A172 (cell line): ENCODE data around the gene LYST. TPM values are rescaled to one million over a fixed set of nuclear protein-coding genes. Genes with fewer than 3 reads are reported as not detected.
"Not testable (repeated sequence)": the region's sequence is repeated elsewhere in the genome, so short reads cannot be mapped to it uniquely, and the experiment has no call there.

Experiments
- DNase-seq: peaks from one replicate; pipeline ENCODE4 v3.0.0-alpha.2; 2015; ENCODE audit warnings: low spot score
- total RNA-seq: library from RNA; depleted of rRNA; stranded (reverse); fragments of >200 nt; shearing (Covaris generic); gene quantifications from 2 replicates; pipeline ENCODE4 v1.2.3, GENCODE V29; 2014

Gene LYST
- total RNA-seq, 1 experiment from 2014 or later, result 32.8 TPM

DNA sequence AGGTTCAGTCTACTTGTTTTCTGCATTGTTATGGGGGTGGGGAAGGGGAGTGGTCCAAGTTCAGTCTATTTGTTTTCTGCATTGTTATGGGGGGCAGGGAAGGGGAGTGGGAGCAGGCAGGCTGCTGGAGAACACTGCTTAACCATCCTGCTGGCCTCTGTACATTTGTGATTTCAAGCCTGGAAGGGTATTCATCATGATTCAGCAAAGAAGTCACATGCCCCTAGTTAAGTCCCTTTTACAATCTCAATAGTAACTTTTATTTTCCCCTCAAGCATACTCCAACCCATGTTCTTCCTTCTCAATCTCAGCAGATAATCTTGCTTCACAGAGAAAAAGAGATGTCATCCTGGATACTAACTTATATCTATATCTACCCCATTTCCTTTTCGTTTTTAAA, 7.9 kb downstream of the LYST start:
- DNase-seq, result no peak

GRCh38 chr1:235857756-235858155, 8.9 kb downstream of the LYST start:
- no peak for DNase-seq

DNA sequence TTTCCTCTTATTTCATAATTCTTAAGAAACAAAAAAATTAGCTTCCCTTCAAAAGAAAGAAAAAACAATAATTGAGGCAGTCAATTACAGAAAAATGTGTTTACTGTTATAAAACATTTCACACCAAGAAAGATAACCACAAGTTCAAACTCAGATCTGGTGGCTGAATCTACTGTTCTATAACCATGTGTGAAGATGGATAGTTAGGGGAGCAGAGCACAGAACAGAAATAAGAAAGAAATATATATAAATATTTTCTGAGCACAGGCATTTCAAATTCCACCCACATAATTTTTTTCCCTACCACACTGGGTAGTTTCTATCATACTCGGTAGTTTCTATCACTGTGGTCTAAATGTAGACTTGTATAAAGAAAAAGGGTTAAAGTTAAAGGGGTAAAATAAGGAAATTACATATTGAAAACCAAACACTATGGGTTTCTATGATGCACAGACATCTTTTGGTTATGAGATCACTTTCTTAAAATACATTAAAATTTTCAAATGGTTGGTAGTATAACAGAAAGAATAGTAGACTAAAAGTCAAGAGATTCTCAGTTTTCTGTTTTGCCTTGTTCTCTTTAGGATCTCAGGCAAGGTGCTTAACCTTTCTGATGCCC, 10.8 kb downstream of the LYST start:
- DNase-seq, result no peak

GRCh38 chr1:235854347-235854746, 12.4 kb downstream of the LYST start:
- no peak for DNase-seq

GRCh38 chr1:235853653-235854052, 13.1 kb downstream of the LYST start:
- DNase-seq, result no peak

DNA sequence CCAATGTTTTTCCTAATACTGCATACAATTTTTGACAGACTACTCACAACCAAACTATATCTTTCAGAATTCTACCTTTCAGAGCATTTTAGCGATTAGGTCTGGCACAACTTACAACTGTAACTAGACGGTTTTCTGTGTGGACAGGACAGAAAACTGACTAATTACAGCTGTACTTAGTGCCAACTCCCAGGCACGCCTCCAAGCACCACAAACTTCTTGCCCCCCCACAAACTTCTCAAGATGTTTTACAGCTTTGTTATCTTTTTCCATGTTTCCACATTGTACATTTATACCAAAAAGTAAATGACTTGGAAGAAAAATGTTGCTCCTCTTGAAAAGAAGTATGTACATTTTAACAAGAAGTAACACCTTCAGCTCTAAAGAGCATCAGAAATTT, 13.8 kb downstream of the LYST start:
- DNase-seq, result peak; percentile 18

DNA sequence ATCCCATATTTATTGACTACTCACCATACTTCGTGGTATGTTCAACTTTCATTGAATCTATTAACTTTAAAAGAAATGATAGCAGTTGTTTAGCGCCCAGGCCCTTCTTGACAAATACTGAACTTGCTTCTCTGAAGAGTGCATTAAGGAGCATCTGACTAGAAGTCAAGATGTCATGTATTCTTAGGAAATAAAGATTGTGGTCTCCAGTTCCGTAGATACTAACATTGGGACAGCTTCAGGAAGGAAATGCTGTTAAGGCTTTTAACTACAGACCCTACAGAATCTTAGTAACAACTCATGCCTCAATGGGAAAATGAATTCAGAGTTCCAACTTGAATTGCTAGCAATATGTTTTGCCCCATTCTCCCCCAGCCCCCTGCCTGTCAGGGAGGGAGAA, 14.8 kb downstream of the LYST start:
- no peak for DNase-seq

DNA sequence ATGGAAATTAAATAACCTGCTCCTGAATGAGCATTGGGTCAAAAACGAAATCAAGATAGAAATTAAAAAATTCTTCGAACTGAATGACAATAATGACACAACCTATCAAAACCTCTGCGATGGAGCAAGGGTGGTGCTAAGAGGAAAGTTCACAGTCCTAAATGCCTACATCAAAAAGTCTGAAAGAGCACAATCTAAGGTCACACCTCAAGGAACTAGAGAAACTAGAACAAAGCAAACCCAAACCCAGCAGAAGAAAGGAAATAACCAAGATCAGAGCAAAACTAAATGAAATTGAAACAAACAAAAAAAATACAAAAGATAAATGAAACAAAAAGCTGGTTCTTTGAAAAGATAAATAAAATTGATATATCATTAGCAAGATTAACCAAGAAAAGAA, 18.5 kb downstream of the LYST start:
- not testable (repeated sequence) for DNase-seq

DNA sequence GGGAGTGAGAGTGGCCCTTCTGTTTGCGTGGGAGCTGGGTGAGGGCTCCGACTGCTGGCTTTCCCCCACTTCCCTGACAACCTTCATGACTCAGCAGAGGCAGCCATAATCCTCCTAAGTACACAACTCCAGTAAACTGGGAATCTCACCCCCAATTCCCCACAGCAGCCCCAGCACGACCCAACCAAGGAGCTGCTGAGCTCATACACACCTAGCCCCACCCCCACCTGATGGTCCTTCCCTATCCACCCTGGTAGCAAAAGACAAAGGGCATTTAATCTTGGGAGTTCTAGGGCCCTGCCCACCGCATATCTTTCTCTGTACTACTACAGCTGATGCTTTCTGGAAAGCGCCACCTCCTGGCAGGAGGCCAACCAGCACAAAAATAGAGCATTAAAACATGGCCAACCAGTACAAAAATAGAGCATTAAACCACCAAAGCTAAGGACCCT, 21.0 kb downstream of the LYST start:
- peak; percentile 30 for DNase-seq

GRCh38 chr1:235844776-235845175, 21.9 kb downstream of the LYST start:
- no peak for DNase-seq

- DNase-seq, result peak; percentile 68
Measured at GRCh38 chr1:235843461-235843961, 23.2 kb downstream of the LYST start.

DNA sequence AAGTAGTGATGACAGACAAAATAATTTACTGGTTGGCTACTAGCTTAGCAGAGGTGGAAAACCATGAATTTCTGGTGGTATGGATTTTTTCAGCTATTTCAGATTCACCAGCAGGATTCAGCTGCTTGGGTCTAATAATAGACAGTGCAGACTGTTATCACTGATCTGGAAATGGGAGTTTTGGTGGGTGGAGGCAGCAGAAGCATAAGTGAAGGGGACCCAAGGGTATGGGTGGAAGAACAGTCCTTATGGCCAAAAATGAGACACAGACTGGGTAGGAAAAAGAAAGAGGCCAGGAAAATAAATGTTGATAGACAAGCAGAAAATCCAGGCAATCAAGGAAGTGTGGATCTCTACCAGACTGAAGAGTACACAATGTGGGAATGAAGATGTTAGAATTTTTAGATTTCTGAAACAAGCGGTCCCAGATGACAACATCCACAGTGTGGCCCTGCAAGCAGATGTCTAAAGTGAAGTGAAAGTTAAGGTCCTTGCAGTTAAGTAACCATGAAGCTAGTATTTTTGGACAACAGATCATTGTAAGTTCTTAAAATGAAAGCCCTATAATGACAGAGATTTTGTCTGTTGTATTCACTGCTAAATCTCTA, 24.7 kb downstream of the LYST start:
- DNase-seq, result no peak

DNA sequence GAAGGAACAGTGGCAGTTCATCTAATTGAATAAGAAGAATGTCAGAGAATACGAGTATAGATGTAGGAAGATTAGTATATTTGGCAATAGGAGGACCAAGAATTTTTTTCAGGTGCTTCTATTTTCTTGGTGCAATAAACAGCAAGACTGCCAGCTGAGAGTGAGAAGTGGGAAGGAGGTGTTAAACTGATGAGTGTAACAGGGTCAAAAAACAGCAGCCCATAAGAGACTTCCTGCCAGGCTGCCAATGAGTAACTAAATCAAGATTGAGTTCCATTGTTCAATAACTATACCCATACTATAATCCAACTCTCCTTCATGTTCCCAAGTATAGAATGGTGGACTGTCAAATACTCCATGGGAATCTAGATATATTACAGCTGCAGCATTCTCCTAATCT, 28.7 kb downstream of the LYST start:
- no peak for DNase-seq

- peak; percentile 62 for DNase-seq
Measured at GRCh38 chr1:235835226-235835625, 31.5 kb downstream of the LYST start.

DNA sequence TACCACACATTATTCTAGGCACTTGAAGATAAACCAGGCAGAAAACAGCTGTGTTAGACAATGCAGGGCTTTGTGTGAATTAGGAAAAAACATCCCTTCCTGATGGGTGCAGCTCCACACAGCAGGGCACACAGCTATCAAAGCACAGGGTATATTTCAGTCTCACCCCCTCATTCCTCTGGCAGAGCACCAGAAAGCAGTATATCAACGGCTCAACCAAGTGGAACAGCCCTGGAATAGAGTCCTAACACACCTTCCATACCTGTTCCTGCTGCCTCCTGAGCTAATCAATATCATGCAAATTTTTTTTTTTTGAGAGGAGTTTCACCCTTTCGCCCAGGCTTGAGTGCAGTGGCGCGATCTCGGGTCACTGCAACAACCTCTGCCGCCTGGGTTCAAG, 32.1 kb downstream of the LYST start:
- DNase-seq, result no peak

- DNase-seq, result no peak
Measured at GRCh38 chr1:235832011-235832410, 34.7 kb downstream of the LYST start.

DNA sequence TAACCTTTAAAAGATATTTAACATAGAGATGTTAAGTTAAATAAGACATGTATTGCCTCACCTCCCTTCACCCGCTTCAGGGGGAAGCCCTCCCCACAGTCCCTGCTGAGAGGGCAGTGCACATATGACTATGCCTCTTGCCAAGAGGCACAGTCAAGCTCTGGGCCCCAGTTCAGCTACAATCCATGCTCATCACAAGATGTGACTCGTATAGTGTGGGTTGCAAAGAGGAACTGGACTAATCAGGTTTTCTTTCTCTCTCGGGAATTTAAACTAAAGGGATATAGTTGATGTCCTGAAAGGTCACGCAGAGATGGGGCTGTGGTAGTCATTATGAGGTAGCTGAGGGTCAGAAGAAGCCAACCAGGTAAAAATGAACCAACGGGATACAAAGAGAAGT, 35.6 kb downstream of the LYST start:
- DNase-seq, result peak; percentile 39

DNA sequence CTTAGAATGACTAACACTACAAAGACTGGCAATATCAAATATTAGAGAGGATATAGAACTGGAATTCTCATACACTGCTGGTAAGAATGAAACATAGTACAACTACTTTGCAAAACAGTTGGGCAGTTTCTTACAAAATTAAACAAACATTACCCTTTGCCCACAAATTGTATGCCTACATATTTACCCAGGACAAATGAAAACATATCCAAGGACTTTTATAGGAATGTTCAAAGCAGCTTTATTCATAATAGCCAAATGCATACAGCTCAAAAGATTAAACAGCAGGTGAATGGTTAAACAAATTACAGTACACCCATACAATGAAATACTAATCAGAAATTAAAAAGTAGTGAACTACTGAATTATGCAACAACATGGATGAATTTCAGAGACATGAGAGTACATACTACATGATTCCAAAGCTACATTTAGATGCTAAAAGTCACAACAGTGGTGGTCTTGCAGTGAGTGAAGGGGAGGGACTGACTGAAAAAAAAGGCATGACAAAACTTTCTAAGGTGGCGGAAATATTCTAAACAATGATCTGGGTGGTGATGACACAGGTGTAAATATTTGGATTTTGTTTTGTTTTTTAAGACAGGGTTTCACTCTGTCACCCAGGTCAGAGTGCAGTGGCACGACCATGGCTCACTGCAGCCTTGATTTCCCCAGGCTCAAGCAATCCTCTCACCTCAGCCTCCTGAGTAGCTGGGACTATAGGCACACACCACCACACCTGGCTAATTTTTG, 40.4 kb downstream of the LYST start:
- DNase-seq, result no peak

- no peak for DNase-seq
Measured at GRCh38 chr1:235825229-235825628, 41.5 kb downstream of the LYST start.

DNA sequence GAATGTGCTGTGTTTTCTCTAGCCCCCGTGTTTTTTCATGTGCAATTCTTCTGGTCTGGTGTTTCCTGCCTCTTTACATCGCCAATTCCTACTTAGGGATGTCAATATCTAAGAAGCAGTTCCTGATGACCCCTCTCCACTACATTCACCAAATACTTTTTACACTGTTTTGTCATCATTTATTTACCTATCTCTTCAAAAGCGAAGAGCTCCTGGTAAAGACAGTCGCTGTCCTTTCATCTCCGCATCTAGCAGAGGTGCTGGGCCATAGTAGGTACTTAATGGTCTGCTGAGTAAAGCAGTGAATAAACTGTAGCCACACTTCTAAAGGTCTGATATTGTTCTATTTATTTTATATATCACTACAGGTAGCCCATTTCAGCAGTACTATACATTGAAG, 43.0 kb downstream of the LYST start:
- no peak for DNase-seq

DNA sequence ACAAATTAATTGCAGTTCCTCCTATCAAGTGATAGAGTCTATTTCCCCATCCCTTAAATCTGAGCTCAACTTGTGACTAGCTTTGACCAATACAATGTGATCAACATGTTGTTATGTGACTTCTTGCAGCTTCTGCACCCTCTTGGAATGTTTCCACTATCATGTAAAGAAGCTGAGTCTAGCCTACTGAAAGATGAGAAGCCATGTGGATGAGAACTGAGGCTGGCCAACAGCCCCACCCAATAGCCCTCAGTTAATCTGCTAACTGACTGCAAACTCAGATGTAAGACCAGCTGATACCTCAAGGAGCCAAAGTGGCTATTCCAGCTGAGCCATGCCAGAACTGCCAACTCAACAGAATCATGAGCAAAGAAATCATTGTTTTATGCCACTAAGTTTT, 44.0 kb downstream of the LYST start:
- DNase-seq, result no peak

- DNase-seq, result no peak
Measured at GRCh38 chr1:235821361-235821981, 45.2 kb downstream of the LYST start.

DNA sequence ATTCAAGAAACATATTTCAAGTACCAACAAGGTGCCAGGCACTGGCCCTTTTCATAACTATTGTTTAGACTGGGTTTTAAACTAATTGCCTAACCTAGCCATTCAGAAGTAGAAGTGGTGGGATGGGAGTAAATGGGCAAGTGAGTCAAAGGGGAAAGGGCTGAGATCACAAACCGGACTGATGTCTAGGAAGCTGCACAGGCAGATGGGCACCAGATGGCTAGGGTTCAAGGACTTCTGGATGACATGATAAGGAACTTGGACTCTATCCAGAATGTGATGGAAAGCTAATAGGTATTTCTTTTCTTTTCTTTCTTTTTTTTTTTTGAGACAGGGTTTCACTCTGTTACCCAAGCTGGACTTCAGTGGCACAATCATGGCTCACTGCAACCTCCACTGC, 46.6 kb downstream of the LYST start:
- DNase-seq, result no peak
